NCI-H1105 treated with DMSO at 0.1 percent for 48 hours (cell line): Measurements from ENCODE around the gene ADGRD2.
A peak's percentile ranks its signal among the peaks of the same experiment; 100 is the strongest.
"Not testable (repeated sequence)": the region's sequence is repeated elsewhere in the genome, so short reads cannot be mapped to it uniquely, and the experiment has no call there.

Source experiments
- DNase-seq: peaks from one replicate; lab custom pipeline; 2025; lab: John Stamatoyannopoulos, UW

ADGRD2 gene, protein sequence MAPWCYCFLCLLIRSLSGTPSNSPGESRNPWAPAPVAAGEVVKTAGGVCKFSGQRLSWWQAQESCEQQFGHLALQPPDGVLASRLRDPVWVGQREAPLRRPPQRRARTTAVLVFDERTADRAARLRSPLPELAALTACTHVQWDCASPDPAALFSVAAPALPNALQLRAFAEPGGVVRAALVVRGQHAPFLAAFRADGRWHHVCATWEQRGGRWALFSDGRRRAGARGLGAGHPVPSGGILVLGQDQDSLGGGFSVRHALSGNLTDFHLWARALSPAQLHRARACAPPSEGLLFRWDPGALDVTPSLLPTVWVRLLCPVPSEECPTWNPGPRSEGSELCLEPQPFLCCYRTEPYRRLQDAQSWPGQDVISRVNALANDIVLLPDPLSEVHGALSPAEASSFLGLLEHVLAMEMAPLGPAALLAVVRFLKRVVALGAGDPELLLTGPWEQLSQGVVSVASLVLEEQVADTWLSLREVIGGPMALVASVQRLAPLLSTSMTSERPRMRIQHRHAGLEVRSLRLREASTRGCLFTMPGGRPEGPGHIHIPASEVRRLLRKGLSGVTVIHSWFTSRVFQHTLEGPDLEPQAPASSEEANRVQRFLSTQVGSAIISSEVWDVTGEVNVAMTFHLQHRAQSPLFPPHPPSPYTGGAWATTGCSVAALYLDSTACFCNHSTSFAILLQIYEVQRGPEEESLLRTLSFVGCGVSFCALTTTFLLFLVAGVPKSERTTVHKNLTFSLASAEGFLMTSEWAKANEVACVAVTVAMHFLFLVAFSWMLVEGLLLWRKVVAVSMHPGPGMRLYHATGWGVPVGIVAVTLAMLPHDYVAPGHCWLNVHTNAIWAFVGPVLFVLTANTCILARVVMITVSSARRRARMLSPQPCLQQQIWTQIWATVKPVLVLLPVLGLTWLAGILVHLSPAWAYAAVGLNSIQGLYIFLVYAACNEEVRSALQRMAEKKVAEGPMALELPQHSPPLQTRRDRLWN

DNA sequence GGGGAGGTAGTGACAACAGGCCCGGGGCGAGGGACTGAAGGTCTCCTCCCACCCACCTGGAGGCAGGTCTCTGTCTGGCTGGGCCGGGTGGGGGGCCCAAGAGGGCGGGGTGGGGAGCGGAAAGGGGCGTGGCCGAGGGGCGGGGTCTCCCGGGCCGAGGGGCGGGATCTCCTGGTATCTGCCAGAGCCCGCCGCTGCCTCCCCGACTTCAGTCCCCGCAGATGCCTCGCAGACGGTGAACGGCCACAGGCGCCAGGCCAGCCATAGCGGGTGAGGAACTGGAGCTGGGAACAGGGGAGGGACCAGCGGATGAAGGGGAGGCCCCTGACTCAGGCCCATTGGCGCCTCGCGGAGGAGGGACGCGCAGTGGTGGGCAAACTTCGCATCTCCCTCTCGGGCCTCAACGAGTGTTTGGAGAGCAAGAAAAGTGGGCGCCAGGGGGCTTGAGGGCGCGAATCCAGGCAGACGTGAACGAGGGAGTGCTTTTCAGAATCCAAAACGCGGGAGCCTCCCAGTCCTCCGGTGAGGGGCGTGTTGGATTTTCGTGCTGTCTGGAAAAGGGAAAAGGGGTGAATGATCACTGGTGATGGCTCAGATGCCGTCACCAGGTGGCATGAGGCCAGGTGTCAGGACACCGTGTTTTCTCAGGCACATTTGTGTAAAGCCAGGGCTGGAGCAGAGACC, at the start of gene ADGRD2:
Gene ADGRD2 (plus strand): TSS at position 211 of the 684 bp plus-strand sequence. CDS start 1,216 bp downstream, outside the sequence.
- DNase-seq, result peak; percentile 67

DNA sequence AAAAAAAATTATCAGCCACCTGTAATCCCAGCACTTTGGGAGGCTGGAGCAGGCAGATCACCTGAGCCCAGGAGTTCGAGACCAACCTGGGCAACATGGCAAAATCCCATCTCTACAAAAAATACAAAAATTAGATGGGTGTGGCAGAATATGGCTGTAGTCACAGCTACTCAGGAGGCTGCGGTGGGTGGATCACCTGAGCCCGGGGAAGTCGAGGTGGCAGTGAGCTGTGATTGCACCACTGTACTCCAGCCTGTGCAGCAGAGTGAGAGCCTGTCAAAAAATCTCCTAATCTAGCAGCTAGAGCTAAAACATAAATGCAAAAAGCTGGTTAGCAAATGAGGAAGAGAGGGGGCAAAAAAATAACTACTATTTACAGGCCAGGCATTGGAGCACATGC, 47.0 kb upstream of the ADGRD2 start:
- DNase-seq, result no peak

DNA sequence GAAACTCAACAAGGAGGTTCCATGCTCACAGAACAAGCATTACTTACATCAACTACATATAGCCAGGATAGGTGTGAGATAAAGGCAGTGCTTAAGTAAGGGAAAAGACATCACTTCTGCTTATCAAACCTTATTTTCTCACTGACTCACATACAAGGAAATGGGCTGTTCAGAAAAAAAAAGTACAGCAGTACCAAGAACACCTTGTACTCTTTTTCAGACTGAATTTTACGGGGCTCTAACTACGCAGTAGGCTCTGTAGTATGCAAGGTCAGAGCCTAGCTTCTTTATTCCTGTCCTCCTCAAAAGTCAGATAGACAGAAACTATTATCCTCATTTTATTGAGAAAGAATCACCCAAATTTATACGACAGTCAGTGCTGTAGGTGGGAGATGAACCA, 40.8 kb upstream of the ADGRD2 start:
- DNase-seq, result no peak

DNA sequence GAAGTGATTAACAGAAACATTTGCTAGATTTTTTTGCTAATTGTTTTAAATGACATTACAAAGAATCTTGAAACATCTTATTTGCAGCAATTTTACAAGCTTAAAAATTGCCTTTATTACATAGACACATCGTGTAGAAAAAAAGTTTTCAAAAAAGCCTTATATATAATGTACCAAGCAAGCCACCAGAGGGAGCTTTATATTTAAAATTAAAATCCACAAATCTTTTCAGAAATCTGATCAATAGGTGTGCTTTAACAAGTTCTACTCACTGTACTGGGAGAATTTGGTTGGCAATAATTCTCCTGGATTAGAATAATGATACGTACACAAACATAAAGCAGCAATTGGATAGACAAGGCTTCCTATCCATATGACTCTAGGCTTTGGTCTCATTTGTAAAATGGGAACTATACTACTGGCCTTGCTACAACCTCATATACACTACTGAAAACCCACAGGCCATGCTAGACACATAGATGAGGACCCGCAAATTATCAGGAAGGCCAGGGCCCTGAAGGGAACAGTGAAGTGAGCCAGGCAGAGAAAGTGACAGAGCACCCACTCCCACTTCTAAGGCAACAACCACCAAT, 39.8 kb upstream of the ADGRD2 start:
- no peak for DNase-seq

DNA sequence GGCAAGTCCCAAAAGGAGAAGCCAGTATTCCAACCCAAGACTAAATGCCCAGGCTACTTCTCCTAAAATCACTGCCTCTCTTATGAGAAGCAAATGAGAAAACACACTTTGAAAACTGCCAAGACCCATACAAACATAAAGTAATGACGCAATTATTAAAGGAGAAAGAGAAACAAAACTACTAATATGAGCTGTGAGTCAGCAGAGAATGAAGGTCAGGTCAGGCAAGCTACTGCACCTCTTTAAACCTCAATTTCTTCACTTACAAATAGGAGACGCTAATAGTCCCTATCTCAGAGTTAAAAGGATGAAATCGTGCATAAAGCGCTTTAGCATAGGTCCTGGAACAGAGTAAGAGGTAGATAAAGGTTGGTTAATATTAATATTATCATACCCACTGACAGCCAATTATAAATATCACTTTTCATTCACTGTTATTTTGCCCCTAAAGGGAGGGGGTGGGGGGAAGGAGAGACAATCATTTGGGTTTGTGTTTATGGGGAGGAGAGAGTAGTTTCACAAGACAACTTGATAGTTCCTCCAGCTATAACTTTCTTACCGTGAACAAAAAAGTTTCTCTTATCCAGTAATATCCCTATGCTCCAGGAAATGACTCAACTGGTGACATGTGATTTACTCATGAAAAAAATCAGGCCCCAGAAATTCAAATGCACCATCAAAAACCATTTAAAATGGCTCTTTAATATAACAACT, 38.6 kb upstream of the ADGRD2 start:
- DNase-seq, result no peak

DNA sequence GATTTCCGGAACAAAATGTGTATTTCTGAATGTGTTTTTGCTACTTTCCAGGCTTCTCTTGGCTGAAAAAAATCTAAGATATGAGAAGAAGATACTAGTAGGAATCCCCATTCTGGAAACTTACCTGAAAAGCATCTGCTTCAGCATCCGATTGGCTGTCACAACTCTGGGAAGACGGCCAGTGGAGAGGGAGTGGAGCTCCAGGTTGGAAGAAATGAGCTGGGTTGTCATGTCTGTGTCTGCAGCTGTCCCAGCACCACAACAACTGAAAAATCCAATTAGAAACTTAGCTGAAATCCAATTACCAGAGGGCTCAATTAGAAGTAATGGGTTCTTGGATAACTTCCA, 38.0 kb upstream of the ADGRD2 start:
- no peak for DNase-seq

DNA sequence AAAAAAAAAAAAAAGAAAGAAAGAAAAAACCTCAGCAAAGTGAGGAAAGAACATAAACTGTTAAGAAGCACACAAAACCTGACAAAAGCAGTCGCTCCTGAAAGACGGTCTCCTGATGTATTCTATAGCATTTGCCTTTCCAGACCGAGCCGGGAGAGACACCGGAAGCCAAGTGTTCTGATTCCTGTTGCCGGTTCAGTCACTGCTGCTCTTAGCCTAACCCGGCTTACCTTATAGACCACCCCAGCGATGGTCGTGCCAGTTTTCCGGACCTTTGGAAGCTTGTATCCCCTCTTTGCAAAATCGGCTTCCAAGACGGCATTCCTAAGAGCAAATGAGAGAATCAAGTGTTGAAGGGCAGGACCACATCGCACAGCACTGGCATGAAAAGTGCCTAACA, 35.6 kb upstream of the ADGRD2 start:
- no peak for DNase-seq

DNA sequence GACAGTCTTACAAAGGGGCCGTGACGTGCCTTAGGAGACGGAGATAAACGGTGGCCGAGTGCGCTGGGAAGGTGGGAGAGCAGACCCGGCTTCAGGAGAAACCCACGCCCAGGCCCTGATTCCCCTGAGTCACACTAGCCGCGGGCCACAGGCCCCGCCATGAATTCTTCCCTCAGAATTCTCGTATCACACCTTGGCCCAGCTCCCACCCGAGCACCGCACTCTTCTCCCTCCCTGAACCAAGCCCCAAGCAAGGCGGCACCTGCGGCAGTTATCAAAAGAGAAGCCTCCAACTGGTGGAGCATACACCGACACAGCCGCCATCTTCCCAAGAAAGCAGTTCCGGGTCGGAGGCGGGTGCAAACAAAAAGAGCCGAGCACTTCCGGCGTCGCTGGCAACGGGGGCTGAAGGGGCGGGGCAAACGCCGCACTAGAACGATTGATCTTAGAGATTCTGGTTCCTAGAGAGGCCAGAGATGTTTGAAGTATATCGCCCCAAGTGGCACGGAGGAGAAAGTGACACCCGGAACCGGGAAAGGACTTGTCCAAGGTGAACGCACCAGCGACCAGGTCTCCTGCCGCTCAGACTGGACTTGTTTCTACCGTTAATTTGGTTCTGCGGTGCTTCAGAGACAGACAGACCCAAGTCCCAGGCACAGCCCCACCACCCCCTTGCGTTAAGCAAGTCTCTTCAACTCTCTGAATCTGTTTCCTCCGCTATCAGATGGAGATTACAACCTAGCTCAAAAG, 35.0 kb upstream of the ADGRD2 start, which contains the start of gene PSMB7:
Gene PSMB7 (minus strand): TSS at position 341 of the 750 bp plus-strand sequence. CDS start 17 bp downstream, at position 324.
- peak; percentile 94 for DNase-seq

DNA sequence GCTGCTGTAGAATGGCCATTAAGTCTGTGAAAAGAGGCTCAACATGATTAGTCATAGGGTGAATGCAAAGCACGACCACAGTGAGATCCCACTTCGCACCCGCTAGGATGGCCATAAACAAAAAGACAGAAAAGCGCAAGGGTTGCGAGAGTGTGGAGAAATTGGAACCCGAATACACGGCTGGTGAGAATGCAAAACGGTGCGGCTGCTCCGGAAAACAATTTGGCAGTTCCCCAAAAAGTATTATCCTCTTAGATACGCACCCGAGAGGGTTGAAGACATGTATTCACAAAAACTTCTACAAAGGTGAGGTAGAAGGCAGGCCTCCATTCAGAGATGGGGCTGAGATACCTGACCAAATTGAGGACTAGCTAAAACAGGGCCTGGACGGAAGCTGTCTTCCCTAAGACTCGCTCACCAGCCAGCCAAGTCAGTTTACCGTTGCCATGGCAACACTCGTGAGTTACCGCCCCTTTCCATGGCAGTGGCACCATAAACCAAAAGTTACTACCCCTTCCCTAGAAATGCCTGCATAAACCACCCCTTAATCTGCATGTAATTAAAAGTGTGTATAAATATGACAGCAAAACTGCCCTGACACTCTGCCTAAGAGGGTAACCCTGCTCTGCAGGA, 34.3 kb upstream of the ADGRD2 start:
- no peak for DNase-seq

DNA sequence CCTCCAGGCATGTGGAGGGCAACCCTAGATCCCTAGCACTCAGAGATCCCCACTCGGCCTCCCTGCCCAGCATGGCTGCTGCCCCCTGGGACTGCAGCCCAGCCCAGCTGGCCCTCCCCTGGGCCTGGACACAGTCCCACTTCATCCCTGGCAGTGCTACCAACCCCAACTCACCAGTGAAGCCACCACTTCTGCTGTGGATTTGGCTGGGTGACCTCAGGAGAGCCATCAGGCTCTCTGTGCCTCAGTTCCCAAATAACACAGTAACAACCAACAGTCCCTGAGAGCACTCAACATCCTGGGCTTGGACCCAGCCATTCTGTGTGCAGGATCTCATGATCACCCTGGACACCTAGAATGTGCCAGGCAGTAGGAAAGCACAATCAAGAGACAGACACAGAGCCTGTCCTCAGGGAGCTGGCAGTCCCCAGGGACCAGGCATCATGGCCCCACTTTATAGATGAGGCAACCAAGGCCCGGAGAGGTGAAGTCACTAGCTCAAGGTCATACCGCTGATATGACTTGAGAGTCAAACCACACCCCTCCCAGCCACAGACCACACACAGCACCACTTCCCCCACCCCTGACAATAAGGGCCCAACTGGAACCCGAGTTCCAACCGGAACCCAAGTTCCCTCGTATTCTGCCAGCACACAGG, 30.3 kb upstream of the ADGRD2 start:
- no peak for DNase-seq

DNA sequence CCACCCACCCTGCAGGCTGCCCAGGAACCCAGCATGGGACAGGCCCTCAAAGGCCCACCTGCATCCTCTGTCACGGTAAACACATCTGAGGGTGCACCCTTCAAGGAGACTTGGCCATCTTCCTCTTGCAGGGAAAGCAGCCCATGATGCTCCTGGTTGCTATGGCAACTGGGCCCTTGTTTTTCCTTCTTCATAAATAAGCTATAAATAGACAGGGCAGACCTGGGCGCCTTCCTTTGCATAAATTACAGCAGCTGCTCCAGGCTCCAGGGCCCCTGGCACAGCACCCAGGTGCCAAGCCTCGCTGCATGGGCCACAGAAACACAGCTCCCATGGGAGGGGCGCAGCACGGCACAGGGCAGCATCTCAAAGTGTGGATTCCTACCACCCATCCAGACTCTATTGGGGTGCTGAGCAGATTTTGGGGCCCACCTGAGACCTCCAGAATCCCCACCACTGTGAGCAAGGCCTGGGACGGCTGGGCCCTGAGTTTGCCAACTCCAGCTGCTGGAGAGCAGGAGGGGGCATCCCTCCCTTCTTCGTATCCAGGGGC, 29.2 kb upstream of the ADGRD2 start:
- DNase-seq, result peak; percentile 96

DNA sequence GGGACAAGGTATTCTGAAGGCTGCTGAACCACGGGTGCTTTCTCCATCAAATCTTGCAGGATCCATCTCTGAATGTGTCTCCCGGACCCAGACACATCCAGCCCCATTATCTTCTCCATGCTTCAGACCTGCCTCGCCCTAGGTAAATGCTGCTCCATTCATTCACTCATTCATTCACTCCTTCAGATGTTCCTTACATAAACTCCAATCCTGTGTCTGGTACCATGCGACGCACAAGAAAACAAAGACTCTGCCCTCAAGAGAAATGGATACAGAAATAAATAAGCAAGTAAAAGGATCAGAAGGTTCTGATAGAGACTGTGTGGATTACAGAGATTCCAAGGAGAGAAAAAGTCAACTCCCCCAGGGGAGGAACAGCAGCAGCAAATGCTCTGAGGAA, 27.1 kb upstream of the ADGRD2 start:
- DNase-seq, result no peak

DNA sequence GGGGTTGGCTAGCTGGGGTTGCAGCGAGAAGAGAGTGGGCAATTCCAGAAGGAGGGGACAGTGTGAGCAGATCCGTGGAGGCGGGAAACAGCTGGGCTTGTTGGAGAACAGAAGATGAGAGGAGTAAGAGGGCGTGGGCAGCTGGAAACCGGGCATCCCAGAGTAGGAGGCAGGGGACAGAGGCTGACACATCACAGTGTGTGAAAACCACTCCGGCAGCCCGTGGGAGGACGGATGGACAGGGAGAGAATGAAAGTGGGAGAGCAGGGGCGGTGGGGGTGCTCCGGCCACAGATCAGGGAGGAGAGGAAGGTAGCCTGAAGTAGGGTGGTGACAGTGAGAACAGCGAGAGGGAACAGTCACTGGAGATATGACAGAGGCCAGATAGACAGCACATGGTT, 26.7 kb upstream of the ADGRD2 start:
- DNase-seq, result no peak

DNA sequence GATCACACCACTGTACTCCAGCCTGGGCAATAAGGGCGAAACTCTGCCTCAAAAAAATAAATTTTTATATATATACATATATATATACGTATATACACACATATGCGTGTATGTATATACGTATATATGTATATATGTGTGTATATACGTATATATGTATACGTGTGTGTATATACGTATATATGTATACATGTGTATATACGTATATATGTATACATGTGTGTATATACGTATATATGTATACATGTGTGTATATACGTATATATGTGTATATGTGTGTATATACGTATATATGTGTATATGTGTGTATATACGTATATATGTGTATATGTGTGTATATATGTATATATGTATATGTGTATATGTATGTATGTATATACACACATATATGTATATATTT, 24.5 kb upstream of the ADGRD2 start:
- not testable (repeated sequence) for DNase-seq

DNA sequence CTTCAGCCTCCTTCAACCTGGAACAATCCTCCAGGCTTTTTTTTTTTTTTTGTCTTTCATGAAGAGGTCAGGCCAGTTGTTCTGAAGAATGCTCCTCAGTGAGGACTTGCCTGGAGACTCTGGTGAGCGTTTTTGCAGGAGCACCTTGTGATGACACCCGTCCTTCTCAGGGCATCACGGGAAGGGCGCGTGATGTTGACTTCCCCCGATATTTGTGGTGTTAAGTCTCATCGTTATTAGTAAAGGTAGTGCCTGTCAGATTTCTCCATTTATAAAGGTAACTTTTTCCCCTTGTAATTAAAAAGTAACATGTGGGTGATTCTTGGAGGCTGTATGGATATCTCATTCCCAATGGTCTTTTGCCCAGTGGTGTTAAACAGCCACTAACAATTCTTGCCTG, 23.9 kb upstream of the ADGRD2 start:
- DNase-seq, result no peak

DNA sequence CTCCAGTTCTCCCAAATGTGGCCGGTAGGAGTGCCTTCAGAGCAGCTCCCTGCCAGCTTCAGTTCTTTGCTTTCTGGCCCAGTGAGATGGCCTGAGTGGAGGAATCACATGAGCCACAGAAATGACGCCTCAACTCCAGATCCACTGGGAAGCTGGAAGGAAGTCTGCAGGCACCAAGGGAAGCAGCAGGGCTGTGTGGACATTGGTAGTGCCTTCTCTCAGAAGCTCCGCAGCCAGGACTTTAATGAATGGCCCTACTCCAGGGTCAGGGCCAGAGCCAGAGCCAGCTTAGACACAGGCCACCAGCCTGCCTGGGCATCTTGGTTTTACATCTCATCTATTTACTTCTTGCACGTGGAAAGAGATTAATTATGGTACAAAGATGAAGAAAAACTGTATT, 23.0 kb upstream of the ADGRD2 start:
- no peak for DNase-seq

DNA sequence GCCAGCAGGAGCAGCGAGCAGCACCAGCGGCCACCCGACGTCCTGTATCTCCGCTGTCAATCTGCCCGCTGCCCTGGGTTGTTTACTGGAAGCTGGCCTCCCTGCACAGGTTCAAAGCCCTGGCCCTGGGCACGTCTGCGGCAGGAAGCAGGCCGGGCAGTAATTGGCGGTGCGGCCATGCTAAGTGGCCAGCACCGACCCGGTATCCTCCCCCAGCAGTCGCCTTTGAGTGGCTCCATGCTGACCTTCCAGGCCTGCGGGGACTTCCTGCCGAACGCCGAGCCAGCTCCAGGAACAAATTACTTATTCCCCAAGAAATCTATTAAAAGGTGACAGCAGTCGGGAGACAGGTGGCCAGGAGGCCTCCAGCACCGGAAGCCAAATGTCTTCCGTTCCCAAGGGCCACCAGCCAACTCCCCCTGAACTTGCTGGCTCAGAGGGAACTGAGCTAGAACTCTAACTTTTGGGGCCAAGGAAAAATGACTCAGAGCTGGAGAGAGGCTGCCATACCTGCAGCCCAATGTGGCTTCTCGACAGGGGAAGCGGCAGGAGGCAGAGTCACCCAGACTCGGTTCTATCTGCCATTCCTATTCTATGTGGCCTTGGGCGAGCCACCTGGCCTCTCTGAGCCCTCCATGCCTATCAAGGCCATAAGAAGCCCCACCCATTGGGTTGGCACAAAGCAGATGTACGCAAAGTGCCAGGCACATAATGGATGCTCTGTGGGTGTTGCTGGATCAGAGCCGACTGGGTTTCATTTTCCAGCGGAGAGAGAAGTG, 21.3 kb upstream of the ADGRD2 start:
- no peak for DNase-seq

DNA sequence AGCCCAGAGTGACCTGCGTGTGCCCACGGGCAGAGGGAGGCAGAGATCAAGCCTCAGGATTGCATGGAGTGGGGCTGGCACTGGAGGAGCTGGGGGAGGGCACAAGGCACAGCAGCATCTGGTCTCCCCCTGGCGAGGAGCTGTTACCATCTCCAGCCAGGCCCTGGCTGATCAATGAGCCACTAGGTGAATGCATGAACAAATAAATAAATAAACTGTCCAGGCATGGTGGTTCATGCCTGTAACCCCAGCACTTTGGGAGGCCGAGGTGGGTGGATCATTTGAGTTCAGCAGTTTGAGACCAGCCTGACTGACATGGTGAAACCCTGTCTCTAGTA, 20.8 kb upstream of the ADGRD2 start:
- DNase-seq, result no peak

DNA sequence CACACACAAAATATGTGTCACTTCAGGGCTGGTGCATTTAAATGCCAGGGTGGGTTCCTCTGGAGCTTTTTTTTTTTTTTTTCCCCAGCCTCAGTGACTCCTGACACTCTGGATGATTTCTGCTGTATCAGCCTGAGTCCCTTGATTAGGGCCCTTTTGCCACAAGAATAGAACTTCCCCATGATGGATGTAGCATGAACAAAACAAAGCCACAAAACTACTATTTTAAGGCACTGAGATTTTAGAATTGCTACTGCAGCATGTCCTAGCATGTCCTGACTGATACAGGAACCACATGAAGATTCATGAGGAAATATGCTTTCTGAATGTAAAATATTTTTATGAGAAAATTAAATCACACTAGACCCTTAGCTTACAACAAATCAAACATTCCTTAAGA, 13.9 kb upstream of the ADGRD2 start:
- DNase-seq, result no peak
